ENCODE measurements around the gene KAZN. TPM values are rescaled to one million over a fixed set of nuclear protein-coding genes. Genes with fewer than 3 reads are reported as not detected.

KAZN gene
- total and polyA plus RNA-seq, 11 donors: 0.65 to 6.5 (median 2.3) TPM

GRCh38 chr1:14552246-14552965 is 46.1 kb upstream of the KAZN start:
- Histone ChIP-seq H3K27me3 (peaks cover 0 to 35% (median 0%) of the 10 kb centered on the region in 9 donors), H3K4me1 (no peaks in the 10 kb centered on the region), H3K36me3 (no peaks in the 10 kb centered on the region), H3K27ac (no peak overlapping the region), H3K9me3 (no peaks in the 10 kb centered on the region), H3K4me3 (no peak overlapping the region)
- 53 to 68% (median 61%) methylated on average over 10 to 11 of the region's 11 CpGs for WGBS, 4 donors
- intact Hi-C loops (cut with DNase I): no loop called here
- no peak for ATAC-seq
- no peak for DNase-seq
- TF ChIP-seq, protein P1, sequence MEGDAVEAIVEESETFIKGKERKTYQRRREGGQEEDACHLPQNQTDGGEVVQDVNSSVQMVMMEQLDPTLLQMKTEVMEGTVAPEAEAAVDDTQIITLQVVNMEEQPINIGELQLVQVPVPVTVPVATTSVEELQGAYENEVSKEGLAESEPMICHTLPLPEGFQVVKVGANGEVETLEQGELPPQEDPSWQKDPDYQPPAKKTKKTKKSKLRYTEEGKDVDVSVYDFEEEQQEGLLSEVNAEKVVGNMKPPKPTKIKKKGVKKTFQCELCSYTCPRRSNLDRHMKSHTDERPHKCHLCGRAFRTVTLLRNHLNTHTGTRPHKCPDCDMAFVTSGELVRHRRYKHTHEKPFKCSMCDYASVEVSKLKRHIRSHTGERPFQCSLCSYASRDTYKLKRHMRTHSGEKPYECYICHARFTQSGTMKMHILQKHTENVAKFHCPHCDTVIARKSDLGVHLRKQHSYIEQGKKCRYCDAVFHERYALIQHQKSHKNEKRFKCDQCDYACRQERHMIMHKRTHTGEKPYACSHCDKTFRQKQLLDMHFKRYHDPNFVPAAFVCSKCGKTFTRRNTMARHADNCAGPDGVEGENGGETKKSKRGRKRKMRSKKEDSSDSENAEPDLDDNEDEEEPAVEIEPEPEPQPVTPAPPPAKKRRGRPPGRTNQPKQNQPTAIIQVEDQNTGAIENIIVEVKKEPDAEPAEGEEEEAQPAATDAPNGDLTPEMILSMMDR (IDR thresholded peaks at IDR 0.05): no peak
- TF ChIP-seq POLR2A (IDR thresholded peaks at IDR 0.05): no peak

GRCh38 chr1:14553711-14554110 is 44.8 kb upstream of the KAZN start:
- Histone ChIP-seq H3K36me3 (no peaks in the 10 kb centered on the region), H3K27ac (no peak overlapping the region), H3K27me3 (peaks cover 0 to 33% (median 0%) of the 10 kb centered on the region in 9 donors), H3K4me3 (no peak overlapping the region), H3K4me1 (no peaks in the 10 kb centered on the region), H3K9me3 (no peaks in the 10 kb centered on the region)
- ATAC-seq (peak in 2 of 4 donors; percentile 28 to 56), DNase-seq (no peak)
- intact Hi-C loops (cut with DNase I): no loop called here
- 67 to 84% (median 78%) methylated on average over 5 to 7 of the region's 7 CpGs for WGBS, 4 donors
- TF ChIP-seq POLR2A (IDR thresholded peaks at IDR 0.05): no peak
- TF ChIP-seq, protein P1 (IDR thresholded peaks at IDR 0.05): no peak

- ATAC-seq: no peak
- DNase-seq: no peak
- WGBS, 4 donors: 54 to 64% (median 62%) methylated on average over 2 of the region's 2 CpGs
Measured at GRCh38 chr1:14555091-14555490, 43.4 kb upstream of the KAZN start.

DNA sequence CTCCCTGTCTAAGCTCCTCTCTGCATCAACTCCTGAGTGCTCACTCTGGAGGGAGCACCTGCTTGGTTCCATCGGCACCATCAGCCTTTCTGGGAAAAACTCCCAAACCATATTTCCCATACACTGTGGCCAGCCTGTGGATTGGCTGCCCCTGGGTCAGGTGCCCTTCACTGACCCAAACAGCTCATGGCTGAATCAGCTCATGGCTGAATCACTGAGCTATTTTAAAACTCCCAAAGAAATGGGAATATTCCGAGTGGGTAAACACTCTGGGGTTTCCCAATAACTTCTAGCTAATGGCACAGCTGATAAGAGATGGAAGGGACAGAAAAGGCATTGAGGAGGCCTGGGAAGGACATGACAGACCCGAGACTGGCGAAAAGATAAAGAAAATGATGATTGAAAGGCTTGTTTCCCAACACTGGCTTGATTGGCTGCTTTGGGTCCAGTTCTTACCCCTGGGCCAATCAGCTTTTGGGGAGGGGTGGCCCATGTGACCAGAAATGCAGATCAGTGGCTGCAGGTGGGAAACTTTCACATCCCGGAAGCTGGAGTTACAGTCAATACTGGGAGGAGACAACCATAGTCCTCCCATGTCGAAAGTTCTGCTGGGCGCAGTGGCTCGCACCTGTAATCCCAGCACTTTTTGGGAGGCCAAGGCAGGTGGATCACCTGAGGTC is 37.3 kb upstream of the KAZN start:
- DNase-seq: no peak
- no peaks in the 10 kb centered on the region for H3K36me3 ChIP-seq
- no peak overlapping the region for H3K4me3 ChIP-seq
- intact Hi-C loops (cut with DNase I): no loop called here
- peaks cover 0 to 18% (median 0%) of the 10 kb centered on the region in 9 donors for H3K27me3 ChIP-seq
- no peak overlapping the region for H3K27ac ChIP-seq
- no peaks in the 10 kb centered on the region for H3K4me1 ChIP-seq
- peaks cover 0 to 8% (median 0%) of the 10 kb centered on the region in 12 donors for H3K9me3 ChIP-seq
- 82 to 86% (median 83%) methylated on average over 8 of the region's 8 CpGs for WGBS, 4 donors
- ATAC-seq: no peak
- TF ChIP-seq, protein P1 (IDR thresholded peaks at IDR 0.05): no peak
- TF ChIP-seq POLR2A (IDR thresholded peaks at IDR 0.05): no peak

More at GRCh38 chr1:14555091-14555490, 43.4 kb upstream of the KAZN start:
- TF ChIP-seq, protein P1 (IDR thresholded peaks at IDR 0.05): no peak
- no peak for TF ChIP-seq POLR2A (IDR thresholded peaks at IDR 0.05)
- peaks cover 0 to 42% (median 0%) of the 10 kb centered on the region in 9 donors for H3K27me3 ChIP-seq
- H3K4me3 ChIP-seq: no peak overlapping the region
- no peaks in the 10 kb centered on the region for H3K4me1 ChIP-seq
- no peak overlapping the region for H3K27ac ChIP-seq
- no peaks in the 10 kb centered on the region for H3K36me3 ChIP-seq
- no peaks in the 10 kb centered on the region for H3K9me3 ChIP-seq
- intact Hi-C loops (cut with DNase I): no loop called here
